ENCODE measurements around the gene FAHD1. TPM values are rescaled to one million over a fixed set of nuclear protein-coding genes. Genes with fewer than 3 reads are reported as not detected.

Gene FAHD1
- total RNA-seq, 1 donor from 2014 or later, result 23.1 TPM

DNA sequence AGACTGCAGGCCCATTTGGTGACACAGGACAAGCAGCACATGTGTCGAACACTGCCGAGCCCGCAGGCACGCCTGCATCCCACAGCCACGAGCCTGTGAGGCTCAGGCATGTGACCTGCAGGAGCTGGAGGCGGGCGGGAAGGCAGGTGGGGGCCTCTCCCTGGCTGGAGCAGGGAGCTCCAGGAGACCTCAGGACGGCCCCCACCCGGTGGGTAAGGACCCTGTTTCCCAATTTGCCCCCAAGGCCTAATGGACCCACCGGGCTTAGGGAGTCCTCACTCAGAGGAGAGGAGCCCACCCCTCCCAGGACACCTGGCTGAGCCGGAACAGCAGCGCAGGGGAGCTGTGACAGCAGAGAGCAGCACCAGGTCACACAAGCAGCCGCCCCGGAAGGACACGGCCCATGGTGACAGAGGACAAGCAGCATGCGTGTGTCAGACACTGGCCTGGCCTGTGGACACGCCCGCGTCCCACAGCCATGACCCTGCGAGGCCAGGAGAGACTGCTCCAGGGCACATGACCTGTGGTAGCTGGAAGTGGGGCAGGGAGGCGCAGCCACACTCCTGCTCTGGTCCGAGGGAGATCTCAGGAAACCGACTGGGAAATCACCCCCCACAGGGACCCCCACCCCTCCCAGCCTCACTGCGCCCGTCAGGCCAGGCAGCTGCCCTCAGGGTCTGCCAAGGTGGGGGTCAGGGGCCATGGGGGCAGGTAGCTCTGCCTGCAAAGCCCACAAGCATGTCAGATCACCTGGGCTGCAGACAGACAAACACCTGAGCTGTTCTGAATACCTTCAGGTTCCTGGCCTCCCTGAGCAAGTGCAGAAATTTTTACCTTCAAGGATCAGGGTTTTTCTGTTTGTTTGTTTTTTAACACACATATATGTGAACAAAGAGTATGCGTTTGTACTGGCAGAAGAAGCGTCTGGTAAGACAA is 47.0 kb upstream of the FAHD1 start:
- H3K4me1 Mint-ChIP-seq (ENCODE audit: unreplicated experiment), result peaks cover 13% of the 10 kb centered on the region
- DNase-seq (ENCODE audit: low spot score), result no peak
- TF ChIP-seq, protein P1, sequence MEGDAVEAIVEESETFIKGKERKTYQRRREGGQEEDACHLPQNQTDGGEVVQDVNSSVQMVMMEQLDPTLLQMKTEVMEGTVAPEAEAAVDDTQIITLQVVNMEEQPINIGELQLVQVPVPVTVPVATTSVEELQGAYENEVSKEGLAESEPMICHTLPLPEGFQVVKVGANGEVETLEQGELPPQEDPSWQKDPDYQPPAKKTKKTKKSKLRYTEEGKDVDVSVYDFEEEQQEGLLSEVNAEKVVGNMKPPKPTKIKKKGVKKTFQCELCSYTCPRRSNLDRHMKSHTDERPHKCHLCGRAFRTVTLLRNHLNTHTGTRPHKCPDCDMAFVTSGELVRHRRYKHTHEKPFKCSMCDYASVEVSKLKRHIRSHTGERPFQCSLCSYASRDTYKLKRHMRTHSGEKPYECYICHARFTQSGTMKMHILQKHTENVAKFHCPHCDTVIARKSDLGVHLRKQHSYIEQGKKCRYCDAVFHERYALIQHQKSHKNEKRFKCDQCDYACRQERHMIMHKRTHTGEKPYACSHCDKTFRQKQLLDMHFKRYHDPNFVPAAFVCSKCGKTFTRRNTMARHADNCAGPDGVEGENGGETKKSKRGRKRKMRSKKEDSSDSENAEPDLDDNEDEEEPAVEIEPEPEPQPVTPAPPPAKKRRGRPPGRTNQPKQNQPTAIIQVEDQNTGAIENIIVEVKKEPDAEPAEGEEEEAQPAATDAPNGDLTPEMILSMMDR (IDR thresholded peaks at IDR 0.05; ENCODE audit: unreplicated experiment), result no peak
- peaks cover 6% of the 10 kb centered on the region for H3K27me3 Mint-ChIP-seq (ENCODE audit: unreplicated experiment)
- no peaks in the 10 kb centered on the region for H3K36me3 Mint-ChIP-seq (ENCODE audit: low read depth, unreplicated experiment)
- H3K27ac Mint-ChIP-seq (ENCODE audit: unreplicated experiment), result no peak overlapping the region
- peak overlapping the region; percentile 47 for H3K4me3 Mint-ChIP-seq (ENCODE audit: unreplicated experiment)
- no peaks in the 10 kb centered on the region for H3K9me3 Mint-ChIP-seq (ENCODE audit: unreplicated experiment)

DNA sequence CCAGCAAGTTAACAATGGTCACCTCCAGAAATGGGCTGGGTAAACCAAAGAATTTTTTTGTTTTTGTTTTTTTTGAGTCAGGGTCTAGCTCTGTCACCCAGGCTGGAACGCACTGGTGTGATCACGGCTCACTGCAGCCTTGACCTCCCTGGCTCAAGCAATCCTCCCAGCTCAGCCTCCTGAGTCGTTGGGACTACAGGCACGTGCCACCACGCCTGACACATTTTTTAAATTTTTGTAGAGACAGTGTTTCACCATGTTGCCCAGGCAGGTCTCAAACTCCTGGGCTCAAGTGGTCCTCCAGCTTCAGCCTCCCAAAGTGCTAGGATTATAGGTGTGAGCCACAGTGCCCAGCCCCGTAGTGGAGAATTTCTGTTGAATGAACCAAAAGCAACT is 46.3 kb upstream of the FAHD1 start:
- TF ChIP-seq, protein P1 (IDR thresholded peaks at IDR 0.05; ENCODE audit: unreplicated experiment), result no peak
- DNase-seq (ENCODE audit: low spot score), result no peak
- H3K27me3 Mint-ChIP-seq (ENCODE audit: unreplicated experiment), result peaks cover 6% of the 10 kb centered on the region
- H3K9me3 Mint-ChIP-seq (ENCODE audit: unreplicated experiment), result no peaks in the 10 kb centered on the region
- H3K27ac Mint-ChIP-seq (ENCODE audit: unreplicated experiment), result no peak overlapping the region
- H3K36me3 Mint-ChIP-seq (ENCODE audit: low read depth, unreplicated experiment), result no peaks in the 10 kb centered on the region
- H3K4me1 Mint-ChIP-seq (ENCODE audit: unreplicated experiment), result peaks cover 13% of the 10 kb centered on the region
- H3K4me3 Mint-ChIP-seq (ENCODE audit: unreplicated experiment), result peak overlapping the region; percentile 94

- Mint-ChIP-seq H3K9me3 (ENCODE audit: unreplicated experiment) (no peaks in the 10 kb centered on the region), H3K4me3 (ENCODE audit: unreplicated experiment) (peak overlapping the region; percentile 94), H3K4me1 (ENCODE audit: unreplicated experiment) (peaks cover 13% of the 10 kb centered on the region), H3K36me3 (ENCODE audit: low read depth, unreplicated experiment) (no peaks in the 10 kb centered on the region), H3K27me3 (ENCODE audit: unreplicated experiment) (peaks cover 6% of the 10 kb centered on the region), H3K27ac (ENCODE audit: unreplicated experiment) (peak overlapping the region; percentile 30)
- no peak for DNase-seq (ENCODE audit: low spot score)
- TF ChIP-seq, protein P1 (IDR thresholded peaks at IDR 0.05; ENCODE audit: unreplicated experiment), result no peak
These were observed 45.8 kb upstream of the FAHD1 start for GRCh38 chr16:1781254-1781653.

- peak; percentile 36 for DNase-seq (ENCODE audit: low spot score)
- Mint-ChIP-seq H3K36me3 (ENCODE audit: low read depth, unreplicated experiment) (no peaks in the 10 kb centered on the region), H3K27me3 (ENCODE audit: unreplicated experiment) (peaks cover 6% of the 10 kb centered on the region), H3K4me3 (ENCODE audit: unreplicated experiment) (peak overlapping the region; percentile 94), H3K4me1 (ENCODE audit: unreplicated experiment) (peaks cover 13% of the 10 kb centered on the region), H3K27ac (ENCODE audit: unreplicated experiment) (peak overlapping the region; percentile 30), H3K9me3 (ENCODE audit: unreplicated experiment) (no peaks in the 10 kb centered on the region)
- TF ChIP-seq, protein P1 (IDR thresholded peaks at IDR 0.05; ENCODE audit: unreplicated experiment), result peak; percentile 34
These were observed 45.1 kb upstream of the FAHD1 start for GRCh38 chr16:1781758-1782407.
